T-helper 1 cell treated with Interleukin-12 subunit alpha and Interleukin-12 subunit beta and Interleukin-4 antibody, amounts not matched to agents 30 ng/mL and 1 ng/mL, for 36 hours (primary cell): ENCODE results near the gene TRHDE. TPM values are rescaled to one million over a fixed set of nuclear protein-coding genes. Genes with fewer than 3 reads are reported as not detected.

Source experiments
- intact Hi-C: fragments of 100-400 bp; cut with micrococcal nuclease; formaldehyde crosslinking; loops from one replicate; pipeline ENCODE4 v1.15.1; 2024
- total RNA-seq: library from RNA; stranded (reverse); gene quantifications from 2 replicates; pipeline ENCODE4 v1.2.3, GENCODE V29; 2022

TRHDE gene
- total RNA-seq, 1 donor from 2014 or later, result not detected

GRCh38 chr12:72315858-72316257 is 43.7 kb downstream of the TRHDE start:
- intact Hi-C loops, result no loop called here

DNA sequence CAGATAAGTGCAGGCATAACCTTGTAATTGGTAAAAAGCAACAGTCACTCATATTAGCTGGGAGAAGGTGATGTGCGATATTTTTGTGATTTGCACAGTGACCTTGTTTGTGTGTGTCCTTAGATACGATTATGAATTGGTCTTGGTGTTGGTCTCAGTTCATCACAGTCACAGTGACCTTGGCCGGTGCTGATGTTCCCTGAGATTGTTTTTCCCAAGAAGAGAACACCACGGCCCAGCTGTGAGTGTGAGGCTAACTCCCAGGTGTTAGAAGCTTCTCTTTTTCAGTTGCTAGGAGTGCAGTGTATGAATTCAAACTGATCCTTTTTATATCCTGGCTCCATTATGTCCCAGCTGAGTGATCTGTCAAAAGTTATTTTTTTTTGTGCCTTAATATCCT is 46.2 kb downstream of the TRHDE start:
- intact Hi-C loops, result no loop called here

DNA sequence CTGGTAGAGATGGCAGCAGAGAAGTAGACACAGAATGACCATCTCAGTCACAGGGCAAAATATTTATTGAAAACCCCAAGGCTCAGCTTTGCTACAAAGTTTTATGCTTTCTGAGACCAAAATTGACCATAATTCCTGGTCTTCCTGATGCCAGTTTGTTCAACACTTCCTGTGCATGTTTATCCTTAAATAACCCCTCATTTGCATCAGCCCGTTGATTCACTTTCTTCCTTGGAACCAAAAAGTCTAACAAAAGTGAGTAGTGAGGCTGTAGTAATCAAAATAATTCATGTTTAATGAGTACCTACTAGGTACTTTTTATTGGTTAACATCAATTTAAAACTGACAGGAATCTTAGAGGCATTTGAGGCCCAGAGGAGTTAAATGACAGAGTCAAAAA is 51.7 kb downstream of the TRHDE start:
- intact Hi-C loops, result no loop called here

DNA sequence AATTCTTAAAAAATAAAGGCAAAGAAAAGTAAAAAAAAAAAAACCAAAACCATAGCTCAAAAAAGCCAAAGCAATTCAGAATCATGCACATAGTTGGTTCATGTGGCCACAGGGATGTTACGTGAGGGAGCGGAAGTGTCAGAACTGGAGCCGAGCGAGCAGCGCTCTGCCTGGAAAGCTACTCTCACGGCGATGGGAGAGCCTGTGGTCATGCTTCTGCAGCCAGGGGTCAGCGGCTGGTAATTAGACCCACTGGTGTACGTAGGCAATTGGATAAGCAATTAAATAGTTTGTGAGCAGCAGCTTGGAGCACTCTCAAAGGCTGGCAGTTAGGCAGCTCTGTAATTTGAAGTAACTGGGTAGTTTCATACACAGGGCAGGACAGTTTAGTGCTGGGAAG is 58.1 kb downstream of the TRHDE start:
- intact Hi-C loops, result no loop called here

DNA sequence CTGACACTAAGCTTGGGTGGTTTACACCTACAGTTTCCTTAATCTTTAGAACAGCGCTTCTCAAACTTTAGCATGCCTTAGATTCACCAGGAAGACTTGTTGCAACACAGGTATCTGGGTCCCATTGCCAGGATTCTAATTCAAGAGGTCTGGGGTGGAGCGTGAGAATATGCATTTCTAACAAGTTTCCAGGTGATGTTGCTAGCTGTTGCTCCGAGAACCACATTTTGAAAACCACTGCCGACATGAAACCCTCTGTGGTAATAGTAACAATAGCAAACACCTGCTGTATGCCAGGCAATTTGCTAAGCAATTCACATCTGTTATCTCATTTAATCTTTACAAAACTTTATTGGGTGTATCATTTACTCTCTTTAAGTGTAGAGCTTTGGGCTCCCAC is 58.6 kb downstream of the TRHDE start:
- intact Hi-C loops, result no loop called here

- intact Hi-C loops, result no loop called here
Measured at GRCh38 chr12:72337382-72337781, 65.2 kb downstream of the TRHDE start.

DNA sequence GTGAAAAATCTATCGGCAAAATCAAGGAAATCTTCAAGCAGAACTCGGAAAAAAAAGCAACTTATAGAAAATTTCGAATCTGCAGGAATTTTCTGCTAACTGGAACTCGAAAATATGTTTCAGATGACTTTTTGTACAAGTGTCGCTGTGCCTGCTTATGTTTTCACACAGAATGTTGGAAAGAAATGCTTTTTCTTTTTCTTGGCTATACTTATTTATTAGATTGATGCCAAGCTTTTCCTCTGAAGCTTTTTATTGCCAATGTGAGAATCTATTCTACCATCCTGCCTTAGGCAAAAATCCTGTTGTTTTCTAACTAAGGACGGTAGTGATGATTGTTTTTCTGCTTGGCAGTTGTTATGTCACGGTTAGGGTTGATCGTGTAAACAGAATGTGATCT is 65.8 kb downstream of the TRHDE start:
- intact Hi-C loops, result no loop called here

- intact Hi-C loops, result no loop called here
Measured at GRCh38 chr12:72338437-72338836, 66.3 kb downstream of the TRHDE start.

DNA sequence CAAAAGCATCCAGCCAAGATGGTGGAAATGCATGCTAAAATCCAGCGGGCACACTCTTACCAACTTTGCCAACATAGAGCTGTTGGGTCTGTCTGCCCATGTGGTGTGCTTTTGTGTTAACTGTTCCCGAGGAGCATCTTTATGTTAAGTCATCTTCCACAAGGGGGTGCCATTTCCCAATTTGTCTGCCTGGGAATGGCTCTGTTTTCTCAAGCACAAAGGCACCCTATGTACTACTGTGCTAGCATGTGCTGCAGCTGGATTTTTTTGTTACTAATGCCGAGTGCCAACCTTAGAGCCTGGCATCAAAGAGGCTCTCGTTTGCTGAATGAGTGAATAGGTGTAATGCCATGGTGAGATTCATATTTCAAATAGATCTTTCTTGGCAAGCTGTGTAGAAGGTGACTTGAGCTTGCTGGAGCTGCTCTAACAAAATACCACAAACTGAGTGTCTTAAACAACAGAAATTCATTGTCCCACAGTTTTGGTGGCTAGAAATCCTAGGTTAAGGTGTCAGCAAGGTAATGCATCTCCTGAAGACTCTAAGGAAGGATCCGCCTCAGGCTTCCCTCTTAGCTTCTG is 74.3 kb downstream of the TRHDE start:
- intact Hi-C loops, result loop anchor here (5.0 kb wide), 1 partner anchor 329 kb away; no protein-coding TSS in a partner anchor

DNA sequence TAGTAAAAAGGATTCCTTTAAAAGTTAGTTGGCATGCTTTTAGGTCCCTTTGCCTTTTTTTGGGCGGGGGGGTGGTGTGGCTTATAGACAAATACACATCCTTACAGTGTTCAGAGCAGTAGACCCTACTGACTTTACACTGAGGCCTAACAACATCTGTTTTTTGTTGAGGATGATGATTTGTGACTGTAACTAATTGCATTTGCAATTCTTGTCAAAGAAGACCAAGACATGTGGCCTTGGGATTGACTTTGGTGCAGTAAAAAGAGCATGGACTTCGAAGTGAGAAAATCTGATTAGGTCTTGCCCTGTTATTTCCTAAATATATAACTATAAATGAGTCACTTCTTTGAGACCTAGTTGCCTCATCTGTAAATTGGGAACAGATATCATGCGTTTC is 77.3 kb downstream of the TRHDE start:
- intact Hi-C loops, result loop anchor here (5.0 kb wide), 1 partner anchor 332 kb away; no protein-coding TSS in a partner anchor

DNA sequence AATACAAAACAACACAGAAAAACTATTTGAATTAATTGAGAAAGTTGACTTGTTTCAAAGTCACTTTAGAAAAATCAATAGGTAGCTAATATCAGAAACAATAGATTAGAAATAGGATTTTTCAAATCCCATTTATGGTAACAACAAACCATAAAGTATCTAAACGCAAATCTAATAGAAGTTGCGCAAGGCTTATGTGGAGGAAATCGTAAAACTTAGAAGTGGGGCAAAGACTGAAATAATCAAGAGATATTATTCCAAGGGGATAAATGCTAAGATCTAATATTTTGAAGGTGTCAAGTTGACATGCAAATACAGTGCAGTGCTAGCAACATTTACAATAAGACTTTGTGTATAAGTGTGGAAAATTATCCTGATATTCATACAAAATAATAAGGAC is 87.2 kb downstream of the TRHDE start:
- intact Hi-C loops, result no loop called here

DNA sequence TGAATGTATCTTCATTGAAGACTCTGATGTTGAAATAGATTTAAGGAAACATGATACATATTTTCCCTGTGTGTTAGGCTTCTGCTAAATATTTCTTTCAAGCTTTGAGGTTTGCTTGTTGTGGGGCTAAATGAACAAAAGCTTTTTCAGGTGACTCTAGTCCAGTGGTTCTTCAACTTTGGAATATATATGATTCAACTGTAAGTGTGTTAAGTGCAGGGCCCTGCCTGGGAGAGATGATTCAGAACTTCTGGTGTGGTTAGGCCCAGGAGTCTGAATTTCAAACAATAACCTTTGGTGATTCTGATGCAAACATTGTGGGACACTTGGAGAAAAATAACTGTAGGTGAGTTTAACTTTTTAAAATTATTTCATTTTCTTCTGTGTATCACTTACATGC is 93.0 kb downstream of the TRHDE start:
- intact Hi-C loops, result no loop called here

- intact Hi-C loops, result no loop called here
Measured at GRCh38 chr12:72366255-72366654, 94.1 kb downstream of the TRHDE start.

GRCh38 chr12:72368298-72368697 is 96.1 kb downstream of the TRHDE start:
- intact Hi-C loops, result no loop called here

DNA sequence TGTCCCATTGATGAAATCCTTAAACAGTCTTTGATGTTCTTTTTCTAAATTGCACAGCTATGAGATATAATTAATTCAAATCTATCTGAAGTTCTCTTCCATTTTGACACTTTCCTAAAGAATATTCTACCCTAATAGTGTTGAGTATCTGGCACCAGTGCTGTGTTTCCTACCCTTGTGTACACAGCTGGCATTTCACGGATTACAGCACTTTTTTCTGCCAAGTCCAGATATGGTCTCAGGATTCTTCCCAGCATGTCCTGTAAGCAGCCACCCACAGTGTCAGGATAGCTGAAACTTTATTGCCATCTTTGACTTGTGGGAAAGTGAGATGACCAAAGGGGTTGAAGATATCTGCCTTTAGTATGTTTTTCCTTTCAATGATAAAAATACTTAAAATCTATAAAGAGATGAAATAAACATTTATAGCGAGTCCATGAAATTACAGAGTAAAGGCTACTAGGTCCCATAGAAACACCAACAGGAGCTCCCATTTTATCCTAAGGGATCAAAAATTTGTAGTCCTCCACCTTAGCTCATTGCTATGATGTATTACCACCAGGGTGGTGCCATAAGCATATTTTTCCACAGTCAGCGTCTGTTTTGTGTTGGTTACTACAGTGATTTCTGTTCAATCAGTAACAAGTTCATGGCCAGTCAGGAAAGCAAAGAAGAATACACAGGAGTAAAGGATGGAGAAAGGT is 96.7 kb downstream of the TRHDE start:
- intact Hi-C loops, result no loop called here

GRCh38 chr12:72369423-72369959 is 97.3 kb downstream of the TRHDE start:
- intact Hi-C loops, result no loop called here

DNA sequence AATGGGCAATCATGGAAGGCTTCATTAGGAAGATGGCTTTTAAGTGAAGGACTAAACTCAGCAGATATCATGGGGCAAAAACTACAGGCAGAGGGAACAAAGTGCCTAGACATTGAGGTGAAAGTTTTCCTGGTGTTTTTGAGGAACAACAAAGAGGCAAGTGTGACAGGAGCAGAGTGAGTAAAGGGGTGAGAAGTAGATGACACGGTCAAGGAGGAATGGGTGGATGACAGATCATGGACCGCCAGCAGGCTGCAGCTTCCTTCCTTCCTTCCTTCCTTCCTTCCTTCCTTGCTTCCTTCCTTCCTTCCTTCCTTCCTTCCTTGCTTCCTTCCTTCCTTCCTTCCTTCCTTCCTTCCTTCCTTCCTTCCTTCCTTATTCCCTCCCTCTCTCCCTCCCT is 108.3 kb downstream of the TRHDE start:
- intact Hi-C loops, result no loop called here

- intact Hi-C loops, result no loop called here
Measured at GRCh38 chr12:72388322-72388721, 116.2 kb downstream of the TRHDE start.

GRCh38 chr12:72390146-72390545 is 118.0 kb downstream of the TRHDE start:
- intact Hi-C loops, result no loop called here

- intact Hi-C loops, result no loop called here
Measured at GRCh38 chr12:72406111-72406510, 133.9 kb downstream of the TRHDE start.

GRCh38 chr12:72432037-72432604 is 160.0 kb downstream of the TRHDE start:
- intact Hi-C loops, result no loop called here

DNA sequence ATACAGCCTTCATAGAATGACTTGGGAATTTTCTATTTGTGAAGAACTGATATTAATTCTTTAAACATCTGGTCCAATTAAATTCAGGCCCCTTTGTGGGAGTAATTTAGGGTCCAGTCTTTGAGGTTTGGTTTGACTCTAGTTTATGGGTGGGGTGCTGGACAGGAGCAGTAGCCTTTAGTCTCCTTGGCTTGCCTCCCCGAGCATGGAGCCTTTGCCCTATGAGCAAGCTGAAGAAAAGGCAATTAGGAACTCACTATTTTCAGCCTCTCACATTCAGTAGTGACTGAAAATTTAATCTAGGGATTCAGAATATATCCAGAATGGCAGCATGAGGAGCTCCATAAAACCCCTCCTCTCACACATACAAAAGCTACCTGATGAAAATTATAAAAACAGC is 161.1 kb downstream of the TRHDE start:
- intact Hi-C loops, result no loop called here

DNA sequence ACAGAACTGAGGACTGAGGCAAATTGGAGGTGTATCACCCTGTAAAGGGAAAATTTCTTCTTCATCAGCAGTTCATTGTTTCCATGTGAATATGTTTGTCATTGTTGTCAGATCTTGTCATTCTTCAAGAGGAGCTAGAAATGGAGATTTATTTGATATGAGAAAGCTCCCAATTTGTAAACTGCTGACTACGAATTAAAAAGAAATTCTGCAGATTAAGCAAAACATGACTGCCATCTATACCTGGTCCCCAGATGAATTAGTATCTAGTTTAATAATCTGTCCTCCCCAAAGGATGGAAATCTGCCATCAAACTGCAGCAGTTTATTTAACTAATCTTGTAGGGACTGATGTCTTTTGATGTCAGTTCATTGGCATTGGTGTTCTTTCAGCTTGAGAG is 162.8 kb downstream of the TRHDE start:
- intact Hi-C loops, result no loop called here
